Activated CD4-positive, CD25-positive, alpha-beta regulatory T cell treated with anti-CD3 and anti-CD28 coated beads, Interleukin-2, amount 50 U/mL, for 24 hours (primary cell): ENCODE measurements around the gene IER5L.
"Not testable (repeated sequence)": the region's sequence is repeated elsewhere in the genome, so short reads cannot be mapped to it uniquely, and the experiment has no call there.

ENCODE experiments used
- ATAC-seq, 2 donors: fragments of 150-1000 bp; cut with Tn5 transposase; one replicate each; pipeline ENCODE4 v1.10.0; 2021; ENCODE audit warnings: mild to moderate bottlenecking in 1 of 2, moderate library complexity in 1 of 2

IER5L gene

GRCh38 chr9:129178568-129179382 is 714 bp upstream of the IER5L start:
- no peak for ATAC-seq

- ATAC-seq = peak; percentile 3 to 9
Observed at GRCh38 chr9:129177443-129177790, 644 bp downstream of the IER5L start.

GRCh38 chr9:129176701-129177442 is 1.2 kb downstream of the IER5L start:
- ATAC-seq = no peak

GRCh38 chr9:129175825-129176633 is 2.0 kb downstream of the IER5L start:
- ATAC-seq = no peak

GRCh38 chr9:129175515-129175824 is 2.6 kb downstream of the IER5L start:
- ATAC-seq = no peak

GRCh38 chr9:129174724-129175514 is 3.1 kb downstream of the IER5L start:
- ATAC-seq = no peak

GRCh38 chr9:129174102-129174723 is 3.8 kb downstream of the IER5L start:
- no peak for ATAC-seq

GRCh38 chr9:129173296-129174101 is 4.6 kb downstream of the IER5L start:
- no peak for ATAC-seq

- no peak for ATAC-seq
Observed at GRCh38 chr9:129172816-129173215, 5.2 kb downstream of the IER5L start.

GRCh38 chr9:129171993-129172751 is 5.9 kb downstream of the IER5L start:
- no peak for ATAC-seq

- ATAC-seq = no peak
Observed at GRCh38 chr9:129170229-129170628, 7.8 kb downstream of the IER5L start.

- peak in 1 of 2 donors; percentile 13 for ATAC-seq
Observed at GRCh38 chr9:129166623-129167557, 11.2 kb downstream of the IER5L start.

GRCh38 chr9:129165198-129165597 is 12.9 kb downstream of the IER5L start:
- no peak for ATAC-seq

- no peak for ATAC-seq
Observed at GRCh38 chr9:129164246-129164930, 13.7 kb downstream of the IER5L start.

GRCh38 chr9:129163753-129164152 is 14.3 kb downstream of the IER5L start:
- ATAC-seq = no peak

GRCh38 chr9:129163198-129163670 is 14.8 kb downstream of the IER5L start:
- ATAC-seq = not testable (repeated sequence)

GRCh38 chr9:129162497-129163197 is 15.4 kb downstream of the IER5L start:
- no peak for ATAC-seq

- ATAC-seq = no peak
Observed at GRCh38 chr9:129161534-129161837, 16.6 kb downstream of the IER5L start.
